Measurements from ENCODE around the gene KEAP1. TPM values are rescaled to one million over a fixed set of nuclear protein-coding genes. Genes with fewer than 3 reads are reported as not detected.

The KEAP1 gene
- total RNA-seq, 6 experiments from 2014 or later = 58.9 to 77.1 (median 67.2) TPM

DNA sequence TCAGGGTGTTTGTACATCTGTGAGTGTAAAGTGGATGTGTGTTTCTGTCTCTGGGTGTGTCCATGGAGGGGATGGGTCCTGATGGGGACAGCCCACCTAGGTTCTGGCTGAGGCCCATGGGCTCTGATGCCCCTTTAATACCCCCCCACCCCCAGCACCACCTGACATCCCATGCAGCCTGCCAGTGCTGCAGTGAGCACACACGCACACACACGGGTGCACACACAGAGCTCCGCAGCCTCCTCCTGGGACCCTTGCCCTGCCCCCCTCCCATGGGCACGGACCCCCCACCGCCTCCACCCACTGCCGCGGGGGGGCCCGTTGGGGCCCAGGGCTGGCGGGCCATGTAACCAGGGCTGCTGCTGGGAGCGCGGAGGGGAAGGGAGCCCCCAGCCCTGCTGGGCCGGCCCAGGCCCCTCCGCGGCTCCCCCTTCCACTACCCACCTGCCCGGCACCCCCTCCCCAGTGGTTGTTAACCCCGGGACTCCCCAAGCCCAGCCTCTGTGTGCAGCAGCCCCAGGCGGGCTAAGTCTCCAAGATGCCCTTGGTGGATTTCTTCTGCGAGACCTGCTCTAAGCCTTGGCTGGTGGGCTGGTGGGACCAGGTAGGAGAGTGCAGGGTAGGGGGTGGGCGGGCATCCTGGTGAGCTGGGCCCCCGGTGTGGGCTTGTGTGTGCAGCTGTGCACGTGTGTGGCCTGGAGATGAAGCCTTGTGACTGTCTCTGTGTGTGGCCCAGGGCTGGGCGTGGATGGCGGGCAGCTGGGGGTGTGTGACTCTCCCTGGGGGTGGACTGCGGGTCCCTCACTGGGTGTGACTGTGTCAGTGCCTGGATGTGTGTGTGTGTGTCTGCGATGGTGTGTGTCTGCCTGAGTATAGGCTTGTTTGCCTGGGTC, 50.2 kb downstream of the KEAP1 start:
- no peaks in the 10 kb centered on the region; the same call in 1 of the 2 replicates for H3K27me3 Mint-ChIP-seq (ENCODE audit: insufficient read depth)
- no peak for DNase-seq
- TF ChIP-seq CTCF (IDR thresholded peaks at IDR 0.05) = no peak
- H3K27ac Mint-ChIP-seq = no peak overlapping the region
- no peaks in the 10 kb centered on the region for H3K9me3 Mint-ChIP-seq
- H3K36me3 Mint-ChIP-seq (ENCODE audit: low read depth) = peaks cover 9% of the 10 kb centered on the region
- no peaks in the 10 kb centered on the region; the same call in 1 of the 2 replicates for H3K4me1 Mint-ChIP-seq (ENCODE audit: low read depth)
- no peak overlapping the region for H3K4me3 Mint-ChIP-seq

DNA sequence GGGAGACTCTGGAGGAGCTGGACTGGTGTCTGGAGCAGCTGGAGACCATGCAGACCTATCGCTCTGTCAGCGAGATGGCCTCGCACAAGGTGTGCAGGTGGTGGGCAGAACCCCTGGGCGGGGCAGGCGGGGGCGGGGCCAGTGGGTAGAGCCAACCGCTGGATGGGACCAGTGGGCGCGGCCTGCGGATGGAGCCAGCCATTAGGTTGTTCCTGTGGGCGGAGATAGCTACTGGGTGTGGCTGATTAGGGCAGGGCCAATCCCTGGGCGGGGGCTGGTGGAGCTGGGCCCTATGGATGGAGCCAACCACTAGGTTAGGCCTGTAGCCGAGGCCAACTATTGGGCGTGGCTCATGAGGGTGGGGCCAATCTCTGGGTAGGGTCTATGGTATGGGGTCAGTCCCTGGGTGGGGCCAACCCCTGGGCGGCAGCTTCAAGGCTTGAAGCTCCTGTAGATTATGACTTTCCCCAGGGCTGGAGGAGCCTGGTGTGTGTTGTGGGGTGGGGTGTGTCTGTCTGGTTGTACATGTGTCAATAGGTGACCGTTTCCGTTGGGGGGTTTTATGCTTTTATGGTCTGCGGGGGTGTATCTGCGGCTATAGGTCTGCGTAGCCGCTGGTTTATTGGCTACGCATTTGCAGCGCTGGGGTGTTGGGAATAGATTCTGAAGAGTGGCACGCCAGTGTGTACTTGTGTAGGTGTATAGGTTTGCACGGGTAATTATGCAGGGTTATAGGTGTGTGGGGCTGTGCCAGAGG, 52.1 kb downstream of the KEAP1 start:
- Mint-ChIP-seq H3K27me3 (ENCODE audit: insufficient read depth) (no peaks in the 10 kb centered on the region; the same call in 1 of the 2 replicates), H3K4me1 (ENCODE audit: low read depth) (no peaks in the 10 kb centered on the region; the same call in 1 of the 2 replicates), H3K9me3 (no peaks in the 10 kb centered on the region), H3K36me3 (ENCODE audit: low read depth) (peaks cover 9% of the 10 kb centered on the region), H3K27ac (no peak overlapping the region), H3K4me3 (no peak overlapping the region)
- no peak for TF ChIP-seq CTCF (IDR thresholded peaks at IDR 0.05)
- no peak for DNase-seq

DNA sequence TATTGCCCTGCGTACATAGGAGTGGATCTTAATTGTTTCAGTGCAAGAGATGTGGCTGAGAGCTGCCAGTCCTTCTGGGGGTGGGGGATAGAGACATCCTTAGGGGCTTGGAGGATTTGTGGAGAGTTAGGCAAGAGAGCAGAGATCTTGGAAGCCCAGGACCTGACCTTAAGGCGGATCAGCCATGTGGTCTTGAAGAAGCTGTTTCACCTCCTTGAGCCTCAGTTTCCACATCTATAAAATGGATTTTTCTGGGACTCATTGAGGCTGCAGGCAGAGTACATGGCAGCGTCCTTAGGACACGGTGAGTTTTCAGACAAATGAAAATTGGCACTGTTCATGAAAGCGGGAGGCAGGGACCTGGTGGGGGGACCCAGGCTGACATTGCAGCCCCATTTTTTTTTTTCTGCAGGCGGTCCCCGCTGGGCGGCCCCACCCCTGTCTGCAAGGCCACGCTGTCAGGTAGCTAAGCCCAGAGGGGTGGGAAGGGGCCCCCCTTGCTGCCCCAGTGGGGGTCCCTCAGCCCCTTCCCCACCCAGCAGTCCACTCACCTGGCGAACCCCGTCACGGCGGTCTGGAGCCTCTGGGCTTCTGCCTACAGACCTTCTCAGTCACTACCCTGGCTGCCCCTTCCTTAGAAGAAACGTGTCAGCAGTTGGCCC, 52.8 kb downstream of the KEAP1 start:
- no peaks in the 10 kb centered on the region; the same call in 1 of the 2 replicates for H3K27me3 Mint-ChIP-seq (ENCODE audit: insufficient read depth)
- H3K9me3 Mint-ChIP-seq = no peaks in the 10 kb centered on the region
- no peak overlapping the region for H3K4me3 Mint-ChIP-seq
- no peaks in the 10 kb centered on the region; the same call in 1 of the 2 replicates for H3K4me1 Mint-ChIP-seq (ENCODE audit: low read depth)
- no peak for TF ChIP-seq CTCF (IDR thresholded peaks at IDR 0.05)
- DNase-seq = no peak
- H3K36me3 Mint-ChIP-seq (ENCODE audit: low read depth) = peaks cover 9% of the 10 kb centered on the region
- no peak overlapping the region for H3K27ac Mint-ChIP-seq

DNA sequence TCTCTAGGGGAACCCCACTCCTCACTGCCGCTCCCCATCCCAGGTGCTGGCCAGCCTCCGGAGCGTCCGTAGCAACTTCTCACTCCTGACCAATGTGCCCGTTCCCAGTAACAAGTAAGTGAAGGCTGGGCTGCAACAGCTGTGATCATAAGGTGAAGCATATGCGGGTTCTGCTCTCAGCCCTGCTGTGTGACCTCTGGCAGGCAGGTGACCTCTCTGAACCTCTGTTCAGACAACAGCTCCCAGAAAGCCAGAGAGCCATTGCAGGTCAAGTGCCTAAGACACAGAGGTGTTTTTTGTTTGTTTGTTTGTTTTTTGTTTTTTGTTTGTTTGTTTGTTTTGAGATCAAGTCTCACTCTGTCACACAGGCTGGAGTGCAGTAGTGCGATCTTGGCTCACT, 54.1 kb downstream of the KEAP1 start:
- H3K4me1 Mint-ChIP-seq (ENCODE audit: low read depth) = no peaks in the 10 kb centered on the region; the same call in 1 of the 2 replicates
- H3K27me3 Mint-ChIP-seq (ENCODE audit: insufficient read depth) = no peaks in the 10 kb centered on the region; the same call in 1 of the 2 replicates

More for the DNA sequence above, 54.1 kb downstream of the KEAP1 start:
- Mint-ChIP-seq H3K4me3 (no peak overlapping the region), H3K27ac (no peak overlapping the region), H3K36me3 (ENCODE audit: low read depth) (peaks cover 9% of the 10 kb centered on the region), H3K9me3 (no peaks in the 10 kb centered on the region)
- no peak for TF ChIP-seq CTCF (IDR thresholded peaks at IDR 0.05)
- no peak for DNase-seq
